H1 (cell line): ENCODE measurements around the gene PRKAB1.

Experiments used
- EGR1 ChIP-seq: IDR thresholded peaks from 2 replicates; pipeline ENCODE4 v1.6.1; 2011; ENCODE audit warnings: low read depth, low read length, borderline replicate concordance
- MAX ChIP-seq: IDR thresholded peaks from 2 replicates; pipeline ENCODE4 v1.6.1; 2012; ENCODE audit warnings: inconsistent platforms
- POLR2A ChIP-seq, 2 experiments: IDR thresholded peaks; 1 replicate in 1 of 2; 2 replicates in 1 of 2; pipeline ENCODE4 v1.6.1; 2011; ENCODE audit warnings: low read depth in 2 of 2, low read length in 2 of 2, mild to moderate bottlenecking in 2 of 2; ENCODE audit errors: control extremely low read depth in 1 of 2
- POLR2AphosphoS5 ChIP-seq: IDR thresholded peaks from 2 replicates; pipeline ENCODE4 v1.6.1; 2011; ENCODE audit warnings: low read depth, low read length
- RAD21 ChIP-seq, 2 experiments: IDR thresholded peaks in 1 of 2; conservative IDR thresholded peaks in 1 of 2; 2 replicates each; pipeline ENCODE4 v1.6.1; 2011; ENCODE audit warnings: low read depth in 2 of 2, low read length in 2 of 2, improper control_type of control experiment in 1 of 2, inconsistent platforms in 1 of 2, mild to moderate bottlenecking in 1 of 2, moderate library complexity in 1 of 2
- SIN3A ChIP-seq, 2 experiments: IDR thresholded peaks in 1 of 2; conservative IDR thresholded peaks in 1 of 2; 2 replicates each; pipeline ENCODE4 v1.6.1; 2011 to 2012; ENCODE audit warnings: low read length in 2 of 2, improper control_type of control experiment in 1 of 2, low read depth in 1 of 2, mild to moderate bottlenecking in 1 of 2
- TF ChIP-seq, protein P1 (sequence below), 3 experiments: IDR thresholded peaks; 1 replicate in 2 of 3; 2 replicates in 1 of 3; pipeline versions ENCODE4 v1.5.1 to v1.6.1; 2011; ENCODE audit warnings: low read length in 3 of 3, mild to moderate bottlenecking in 3 of 3, inconsistent platforms in 2 of 3, low read depth in 1 of 3, moderate library complexity in 1 of 3; ENCODE audit not compliant: insufficient read depth in 1 of 3; ENCODE audit errors: control extremely low read depth in 1 of 3

GRCh38 chr12:119712721-119713120, 44.8 kb downstream of the PRKAB1 start:
- TF ChIP-seq POLR2A (IDR thresholded peaks at IDR 0.05; ENCODE audit: control extremely low read depth in 1 of 2, low read depth in 2 of 2, low read length in 2 of 2) (no peak), POLR2AphosphoS5 (no peak), MAX (no peak), RAD21 (IDR thresholded peaks at IDR 0.05 in 1 of 2, conservative IDR thresholded peaks at IDR 0.05 in 1 of 2; ENCODE audit: low read depth in 2 of 2, low read length in 2 of 2) (no peak), SIN3A (conservative IDR thresholded peaks at IDR 0.05 in 1 of 2, IDR thresholded peaks at IDR 0.05 in 1 of 2; ENCODE audit: low read depth in 1 of 2, low read length in 2 of 2) (no peak), EGR1 (no peak)
- TF ChIP-seq, protein P1, sequence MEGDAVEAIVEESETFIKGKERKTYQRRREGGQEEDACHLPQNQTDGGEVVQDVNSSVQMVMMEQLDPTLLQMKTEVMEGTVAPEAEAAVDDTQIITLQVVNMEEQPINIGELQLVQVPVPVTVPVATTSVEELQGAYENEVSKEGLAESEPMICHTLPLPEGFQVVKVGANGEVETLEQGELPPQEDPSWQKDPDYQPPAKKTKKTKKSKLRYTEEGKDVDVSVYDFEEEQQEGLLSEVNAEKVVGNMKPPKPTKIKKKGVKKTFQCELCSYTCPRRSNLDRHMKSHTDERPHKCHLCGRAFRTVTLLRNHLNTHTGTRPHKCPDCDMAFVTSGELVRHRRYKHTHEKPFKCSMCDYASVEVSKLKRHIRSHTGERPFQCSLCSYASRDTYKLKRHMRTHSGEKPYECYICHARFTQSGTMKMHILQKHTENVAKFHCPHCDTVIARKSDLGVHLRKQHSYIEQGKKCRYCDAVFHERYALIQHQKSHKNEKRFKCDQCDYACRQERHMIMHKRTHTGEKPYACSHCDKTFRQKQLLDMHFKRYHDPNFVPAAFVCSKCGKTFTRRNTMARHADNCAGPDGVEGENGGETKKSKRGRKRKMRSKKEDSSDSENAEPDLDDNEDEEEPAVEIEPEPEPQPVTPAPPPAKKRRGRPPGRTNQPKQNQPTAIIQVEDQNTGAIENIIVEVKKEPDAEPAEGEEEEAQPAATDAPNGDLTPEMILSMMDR (IDR thresholded peaks at IDR 0.05; ENCODE audit: control extremely low read depth in 1 of 3, insufficient read depth in 1 of 3, low read depth in 1 of 3, low read length in 3 of 3) = no peak
